Stimulated activated naive CD8-positive, alpha-beta T cell treated with anti-CD3 and anti-CD28 coated beads, Interleukin-15, Interleukin-2, amounts not matched to agents 100 ng/mL and 50 ng/mL, for 24 hours (primary cell): ENCODE data around the gene ADGRV1.

Experiments
- H3K27ac Mint-ChIP-seq: one replicate; pipeline ENCODE4 v1.8.0; 2021; ENCODE audit warnings: mild to moderate bottlenecking, mixed read lengths
- H3K27me3 Mint-ChIP-seq: one replicate; pipeline ENCODE4 v1.8.0; 2021; ENCODE audit warnings: mixed read lengths
- H3K36me3 Mint-ChIP-seq: one replicate; pipeline ENCODE4 v1.8.0; 2021; ENCODE audit warnings: low read depth, mixed read lengths
- H3K4me1 Mint-ChIP-seq: one replicate; pipeline ENCODE4 v1.8.0; 2021; ENCODE audit warnings: low read depth, mixed read lengths
- H3K4me3 Mint-ChIP-seq: one replicate; pipeline ENCODE4 v1.8.0; 2021; ENCODE audit warnings: mild to moderate bottlenecking, mixed read lengths
- H3K9me3 Mint-ChIP-seq: one replicate; pipeline ENCODE4 v1.8.0; 2021; ENCODE audit warnings: mixed read lengths

Gene ADGRV1

GRCh38 chr5:91095786-91096385, 537.3 kb downstream of the ADGRV1 start:
- H3K4me1 Mint-ChIP-seq, result peaks cover 4% of the 10 kb centered on the region

GRCh38 chr5:91098541-91098940, 539.9 kb downstream of the ADGRV1 start:
- peaks cover 12% of the 10 kb centered on the region for H3K27me3 Mint-ChIP-seq
- no peak overlapping the region for H3K4me3 Mint-ChIP-seq
- H3K27ac Mint-ChIP-seq, result no peak overlapping the region
- H3K36me3 Mint-ChIP-seq, result no peaks in the 10 kb centered on the region
- H3K4me1 Mint-ChIP-seq, result no peaks in the 10 kb centered on the region
- no peaks in the 10 kb centered on the region for H3K9me3 Mint-ChIP-seq

More at GRCh38 chr5:91095786-91096385, 537.3 kb downstream of the ADGRV1 start:
- no peak overlapping the region for H3K27ac Mint-ChIP-seq
- no peak overlapping the region for H3K4me3 Mint-ChIP-seq
- H3K36me3 Mint-ChIP-seq, result no peaks in the 10 kb centered on the region
- H3K9me3 Mint-ChIP-seq, result no peaks in the 10 kb centered on the region
- H3K27me3 Mint-ChIP-seq, result peaks cover 12% of the 10 kb centered on the region

- Mint-ChIP-seq H3K9me3 (no peaks in the 10 kb centered on the region), H3K27ac (no peak overlapping the region), H3K36me3 (no peaks in the 10 kb centered on the region), H3K27me3 (peaks cover 9% of the 10 kb centered on the region), H3K4me1 (no peaks in the 10 kb centered on the region), H3K4me3 (no peak overlapping the region)
Observed at GRCh38 chr5:91101600-91102379, 543.2 kb downstream of the ADGRV1 start.

- H3K36me3 Mint-ChIP-seq, result no peaks in the 10 kb centered on the region
- H3K27me3 Mint-ChIP-seq, result peaks cover 9% of the 10 kb centered on the region
- no peak overlapping the region for H3K27ac Mint-ChIP-seq
- H3K4me3 Mint-ChIP-seq, result no peak overlapping the region
- no peaks in the 10 kb centered on the region for H3K9me3 Mint-ChIP-seq
- no peaks in the 10 kb centered on the region for H3K4me1 Mint-ChIP-seq
Observed at GRCh38 chr5:91103353-91104061, 544.9 kb downstream of the ADGRV1 start.

- no peak overlapping the region for H3K27ac Mint-ChIP-seq
- H3K4me3 Mint-ChIP-seq, result no peak overlapping the region
- H3K4me1 Mint-ChIP-seq, result no peaks in the 10 kb centered on the region
- peaks cover 9% of the 10 kb centered on the region for H3K27me3 Mint-ChIP-seq
- H3K9me3 Mint-ChIP-seq, result no peaks in the 10 kb centered on the region
- no peaks in the 10 kb centered on the region for H3K36me3 Mint-ChIP-seq
Observed at GRCh38 chr5:91104062-91104448, 545.5 kb downstream of the ADGRV1 start.

GRCh38 chr5:91106842-91107511, 548.4 kb downstream of the ADGRV1 start:
- no peaks in the 10 kb centered on the region for H3K36me3 Mint-ChIP-seq
- H3K27ac Mint-ChIP-seq, result no peak overlapping the region
- no peaks in the 10 kb centered on the region for H3K4me1 Mint-ChIP-seq

GRCh38 chr5:91109634-91110033, 551.0 kb downstream of the ADGRV1 start:
- Mint-ChIP-seq H3K27me3 (peaks cover 7% of the 10 kb centered on the region), H3K9me3 (no peaks in the 10 kb centered on the region), H3K4me3 (no peak overlapping the region), H3K4me1 (no peaks in the 10 kb centered on the region), H3K36me3 (no peaks in the 10 kb centered on the region), H3K27ac (no peak overlapping the region)

More at GRCh38 chr5:91106842-91107511, 548.4 kb downstream of the ADGRV1 start:
- H3K4me3 Mint-ChIP-seq, result no peak overlapping the region
- peaks cover 7% of the 10 kb centered on the region for H3K27me3 Mint-ChIP-seq
- no peaks in the 10 kb centered on the region for H3K9me3 Mint-ChIP-seq

- Mint-ChIP-seq H3K27ac (no peak overlapping the region), H3K27me3 (peaks cover 7% of the 10 kb centered on the region), H3K4me1 (no peaks in the 10 kb centered on the region), H3K9me3 (no peaks in the 10 kb centered on the region), H3K4me3 (no peak overlapping the region), H3K36me3 (no peaks in the 10 kb centered on the region)
Observed at GRCh38 chr5:91110686-91111085, 552.1 kb downstream of the ADGRV1 start.

GRCh38 chr5:91111473-91112238, 553.1 kb downstream of the ADGRV1 start:
- Mint-ChIP-seq H3K27ac (no peak overlapping the region), H3K27me3 (peaks cover 7% of the 10 kb centered on the region), H3K36me3 (no peaks in the 10 kb centered on the region), H3K9me3 (no peaks in the 10 kb centered on the region), H3K4me3 (no peak overlapping the region), H3K4me1 (no peaks in the 10 kb centered on the region)

- no peak overlapping the region for H3K27ac Mint-ChIP-seq
Observed at GRCh38 chr5:91114658-91115057, 556.1 kb downstream of the ADGRV1 start.

GRCh38 chr5:91118354-91118753, 559.8 kb downstream of the ADGRV1 start:
- no peak overlapping the region for H3K27ac Mint-ChIP-seq
- no peaks in the 10 kb centered on the region for H3K9me3 Mint-ChIP-seq
- H3K4me1 Mint-ChIP-seq, result no peaks in the 10 kb centered on the region
- no peak overlapping the region for H3K4me3 Mint-ChIP-seq
- H3K27me3 Mint-ChIP-seq, result no peaks in the 10 kb centered on the region
- H3K36me3 Mint-ChIP-seq, result no peaks in the 10 kb centered on the region

More at GRCh38 chr5:91114658-91115057, 556.1 kb downstream of the ADGRV1 start:
- no peaks in the 10 kb centered on the region for H3K36me3 Mint-ChIP-seq
- no peak overlapping the region for H3K4me3 Mint-ChIP-seq
- H3K9me3 Mint-ChIP-seq, result no peaks in the 10 kb centered on the region
- peaks cover 7% of the 10 kb centered on the region for H3K27me3 Mint-ChIP-seq
- H3K4me1 Mint-ChIP-seq, result no peaks in the 10 kb centered on the region

GRCh38 chr5:91118796-91119195, 560.2 kb downstream of the ADGRV1 start:
- Mint-ChIP-seq H3K27ac (no peak overlapping the region), H3K9me3 (no peaks in the 10 kb centered on the region), H3K36me3 (no peaks in the 10 kb centered on the region), H3K4me3 (no peak overlapping the region), H3K27me3 (no peaks in the 10 kb centered on the region), H3K4me1 (no peaks in the 10 kb centered on the region)

GRCh38 chr5:91119217-91119616, 560.6 kb downstream of the ADGRV1 start:
- H3K4me1 Mint-ChIP-seq, result no peaks in the 10 kb centered on the region
- no peaks in the 10 kb centered on the region for H3K27me3 Mint-ChIP-seq
- H3K36me3 Mint-ChIP-seq, result no peaks in the 10 kb centered on the region
- H3K27ac Mint-ChIP-seq, result no peak overlapping the region
- H3K4me3 Mint-ChIP-seq, result no peak overlapping the region
- H3K9me3 Mint-ChIP-seq, result no peaks in the 10 kb centered on the region
